ENCODE results near the gene ZBTB24. TPM values are rescaled to one million over a fixed set of nuclear protein-coding genes. Genes with fewer than 3 reads are reported as not detected.
A peak's percentile ranks its signal among the peaks of the same experiment; 100 is the strongest.

Gene ZBTB24
- total RNA-seq (2021; ENCODE audit: unreplicated experiment): 21.5 TPM
- polyA plus RNA-seq (2012; ENCODE audit: insufficient read length): 7.8 TPM
- Bru-seq, nascent RNA: percentile 95 among the genes with signal in this experiment
- percentile 97 among the genes with signal in this experiment for BruChase-seq, experiment 1, labeled RNA remaining after a 2-hour chase
- percentile 90 among the genes with signal in this experiment for BruChase-seq, experiment 2, labeled RNA remaining after a 6-hour chase
- long read RNA-seq, full-length matches to known transcripts: 21 of 54 reads
- long read RNA-seq, partial matches to known transcripts: 12 of 54 reads
- long read RNA-seq, other reads (novel, unspliced or antisense): 21 of 54 reads

- Histone ChIP-seq H3K27ac (ENCODE audit: low read length) (peak within 1 kb of the TSS; percentile 95), H3K4me1 (ENCODE audit: control insufficient read depth, insufficient read depth, low read length) (peaks cover 35% of the 10 kb centered on the region), H3K9me3 (ENCODE audit: control insufficient read depth, insufficient read depth, low read depth, low read length) (no peaks in the 10 kb centered on the region), H3K36me3 (ENCODE audit: control insufficient read depth, insufficient read depth, low read length) (peaks cover 18% of the 10 kb centered on the region), H3K4me3 (ENCODE audit: low read depth in 2 of 2, low read length in 2 of 2) (peak within 1 kb of the TSS; percentile 88 to 91), H3K27me3 (ENCODE audit: control insufficient read depth, insufficient read depth, low read length) (no peaks in the 10 kb centered on the region; the same call in 1 of the 2 replicates)
- intact Hi-C loops (cut with micrococcal nuclease; ENCODE audit: unreplicated experiment): no loop called here
- in situ Hi-C loops (cut with HindIII; ENCODE audit: low pct_unique_long_range_greater_than_20kb, low sequenced_read_pairs): no loop called here
- ATAC-seq: peak; percentile 95
- DNase-seq (ENCODE audit: low read depth, low spot score): no peak
- POLR2A ChIA-PET: interaction anchor here (0.6 to 1.3 kb wide), 3 partner anchors 42 to 1594 kb away, joined by 3 to 10 read pairs (median 10); partner anchors contain the start of gene CEP57L1
- CTCF ChIA-PET: no interaction called here
- TF ChIP-seq SIN3A (IDR thresholded peaks at IDR 0.05; ENCODE audit: borderline replicate concordance, insufficient read depth, low read depth, low read length) (peak; percentile 85; the same call in 1 of the 2 replicates), TCF7L2 (IDR thresholded peaks at IDR 0.05; ENCODE audit: low read depth, low read length) (no peak), POLR2AphosphoS5 (IDR thresholded peaks at IDR 0.05; ENCODE audit: low read depth, low read length) (peak; percentile 80)
- no TSS peak for BruUV-seq (replicated peaks)
Measured at GRCh38 chr6:109482905-109483734, at the start of gene ZBTB24. TSS of gene ZBTB24 (minus strand) at chr6:109483219. CDS start at chr6:109482026, 1,193 bp downstream.

- CTCF ChIA-PET: interaction anchor here (0.6 kb wide), 1 partner anchor 164 kb away, joined by 3 read pairs; no protein-coding TSS in a partner anchor
- no peaks in the 10 kb centered on the region for H3K36me3 ChIP-seq (ENCODE audit: control insufficient read depth, insufficient read depth, low read length)
- DNase-seq (ENCODE audit: low read depth, low spot score) (no peak), ATAC-seq (0 out of 2 replicates have a peak, but pooled peaks have one; percentile 18)
- no TSS peak for BruUV-seq (replicated peaks)
- no peaks in the 10 kb centered on the region for H3K9me3 ChIP-seq (ENCODE audit: control insufficient read depth, insufficient read depth, low read depth, low read length)
- H3K27ac ChIP-seq (ENCODE audit: low read length): no peak overlapping the region
- intact Hi-C loops (cut with micrococcal nuclease; ENCODE audit: unreplicated experiment) (no loop called here), in situ Hi-C loops (cut with HindIII; ENCODE audit: low pct_unique_long_range_greater_than_20kb, low sequenced_read_pairs) (no loop called here)
- TF ChIP-seq CTCF (IDR thresholded peaks at IDR 0.05) (no peak), TCF7L2 (IDR thresholded peaks at IDR 0.05; ENCODE audit: low read depth, low read length) (no peak), POLR2AphosphoS5 (IDR thresholded peaks at IDR 0.05; ENCODE audit: low read depth, low read length) (no peak), REST (IDR thresholded peaks at IDR 0.05; ENCODE audit: insufficient read depth in 1 of 2, low read depth in 2 of 2, low read length in 1 of 2) (no peak), SIN3A (IDR thresholded peaks at IDR 0.05; ENCODE audit: borderline replicate concordance, insufficient read depth, low read depth, low read length) (no peak)
- POLR2A ChIA-PET: no interaction called here
- H3K4me3 ChIP-seq (ENCODE audit: low read depth in 2 of 2, low read length in 2 of 2): no peak overlapping the region
- no peaks in the 10 kb centered on the region for H3K4me1 ChIP-seq (ENCODE audit: control insufficient read depth, insufficient read depth, low read length)
- H3K27me3 ChIP-seq (ENCODE audit: control insufficient read depth, insufficient read depth, low read length): peaks cover 3% of the 10 kb centered on the region
Measured at GRCh38 chr6:109531446-109531845, 48.4 kb upstream of the ZBTB24 start.

Measured in Panc1 (cell line).